B cell (primary cell): Measurements from ENCODE around the gene ANGPTL5. TPM values are rescaled to one million over a fixed set of nuclear protein-coding genes. Genes with fewer than 3 reads are reported as not detected.

Experiments
- ATAC-seq: fragments of 200-7000 bp; cut with Tn5 transposase; one replicate; pipeline ENCODE4 v1.10.0; 2021; ENCODE audit warnings: low read depth, mild to moderate bottlenecking, moderate number of reproducible peaks, moderate library complexity
- CTCF ChIA-PET: fragments of 350-600 bp; sonication (Branson Sonifier 250); formaldehyde crosslinking; loops from one replicate; lab custom pipeline; 2021; ENCODE audit warnings: antibody characterized with exemption, inconsistent platforms; lab: Charles Lee
- POLR2A ChIA-PET: fragments of 350-600 bp; sonication (Branson Sonifier 250); formaldehyde crosslinking; loops from one replicate; lab custom pipeline; 2021; ENCODE audit warnings: antibody characterized with exemption; lab: Charles Lee
- DNase-seq: peaks from one replicate; pipeline ENCODE4 v3.0.0; 2013
- H2AFZ ChIP-seq: 2 replicates; pipeline ENCODE4 v1.6.1; 2012; ENCODE audit warnings: mild to moderate bottlenecking, low read depth, low read length; ENCODE audit not compliant: insufficient read depth, poor library complexity, severe bottlenecking
- H3K27ac ChIP-seq, 2 donors: 1 replicate in 1 of 2; 2 replicates in 1 of 2; pipeline ENCODE4 v1.5.1; 2012 to 2013; ENCODE audit warnings: low read length in 2 of 2, mild to moderate bottlenecking in 2 of 2, moderate library complexity in 1 of 2
- H3K27me3 ChIP-seq, 4 experiments: fragments of 200-600 bp in 1 of 4; sonication (generic) in 1 of 4; replicated peaks in 1 of 4; 1 replicate in 2 of 4; 2 replicates in 2 of 4; pipeline versions ENCODE4 v1.6.1 to v1.7.0; 2013 to 2016; ENCODE audit warnings: low read length in 3 of 4, mild to moderate bottlenecking in 2 of 4, mixed read lengths in 1 of 4, moderate library complexity in 1 of 4; ENCODE audit not compliant: insufficient read depth in 4 of 4, control insufficient read depth in 3 of 4; ENCODE audit errors: control extremely low read depth in 1 of 4
- H3K36me3 ChIP-seq, 2 experiments: replicated peaks in 1 of 2; 1 replicate in 1 of 2; 2 replicates in 1 of 2; pipeline versions ENCODE4 v1.6.1 to v1.7.1; 2013; ENCODE audit warnings: low read length in 1 of 2; ENCODE audit not compliant: insufficient read depth in 2 of 2, control insufficient read depth in 1 of 2; ENCODE audit errors: control extremely low read depth in 1 of 2, extremely low read depth in 1 of 2
- H3K4me1 ChIP-seq, 2 donors: fragments of 200-600 bp in 1 of 2; sonication (generic) in 1 of 2; 1 replicate in 1 of 2; 2 replicates in 1 of 2; pipeline versions ENCODE4 v1.5.1 to v1.6.1; 2013 to 2017; ENCODE audit warnings: low read length in 2 of 2; ENCODE audit not compliant: control insufficient read depth in 2 of 2, insufficient read depth in 2 of 2
- H3K4me2 ChIP-seq: replicated peaks from 2 replicates; pipeline ENCODE3; 2012; ENCODE audit warnings: mild to moderate bottlenecking, low read depth, low read length; ENCODE audit not compliant: poor library complexity, severe bottlenecking
- H3K4me3 ChIP-seq, 5 experiments: fragments of 200-600 bp in 1 of 5; sonication (generic) in 1 of 5; 1 replicate in 3 of 5; 2 replicates in 2 of 5; pipeline versions ENCODE4 v1.5.1 to v1.7.0; 2011 to 2016; ENCODE audit warnings: low read length in 4 of 5, mild to moderate bottlenecking in 4 of 5, low read depth in 2 of 5, control low read depth in 1 of 5, moderate library complexity in 1 of 5; ENCODE audit not compliant: insufficient read depth in 1 of 5; ENCODE audit errors: control extremely low read depth in 1 of 5, extremely low read depth in 1 of 5
- H3K79me2 ChIP-seq: fragments of 200-600 bp; sonication (generic); one replicate; pipeline ENCODE4 v1.6.0; 2016; ENCODE audit warnings: low read length; ENCODE audit not compliant: control insufficient read depth, insufficient read depth
- H3K9ac ChIP-seq: fragments of 200-600 bp; sonication (generic); 2 replicates; pipeline ENCODE4 v1.6.1; 2017; ENCODE audit warnings: mild to moderate bottlenecking, low read length, moderate library complexity
- H3K9me3 ChIP-seq, 3 donors: one replicate each; pipeline versions ENCODE4 v1.6.1 to v1.7.1; 2013; ENCODE audit warnings: low read length in 2 of 3; ENCODE audit not compliant: control insufficient read depth in 2 of 3, insufficient read depth in 1 of 3; ENCODE audit errors: control extremely low read depth in 1 of 3
- H4K20me1 ChIP-seq: 2 replicates; pipeline ENCODE4 v1.6.0; 2012; ENCODE audit warnings: mild to moderate bottlenecking, low read length; ENCODE audit not compliant: insufficient read depth, control insufficient read depth, poor library complexity, severe bottlenecking
- H3K27ac Mint-ChIP-seq: one replicate; pipeline ENCODE4 v1.8.0; 2021; ENCODE audit warnings: mixed read lengths
- H3K27me3 Mint-ChIP-seq: one replicate; pipeline ENCODE4 v1.8.0; 2021; ENCODE audit warnings: mixed read lengths
- H3K4me1 Mint-ChIP-seq: one replicate; pipeline ENCODE4 v1.8.0; 2021; ENCODE audit warnings: mixed read lengths
- H3K4me3 Mint-ChIP-seq: one replicate; pipeline ENCODE4 v1.8.0; 2021; ENCODE audit warnings: mixed read lengths
- H3K9me3 Mint-ChIP-seq: one replicate; pipeline ENCODE4 v1.8.0; 2022; ENCODE audit warnings: mixed read lengths; ENCODE audit not compliant: insufficient read depth
- EZH2 ChIP-seq: IDR thresholded peaks from 2 replicates; pipeline ENCODE4 v1.6.1; 2012; ENCODE audit warnings: borderline replicate concordance, low read depth, mild to moderate bottlenecking, moderate library complexity, low read length; ENCODE audit not compliant: insufficient read depth, poor library complexity, severe bottlenecking
- WGBS: methylation state at CpG from one replicate; pipeline ENCODE4 v1.1.5; 2013; ENCODE audit warnings: missing lambda C conversion rate; ENCODE audit not compliant: insufficient coverage; 5-methylcytosine and 5-hydroxymethylcytosine counted together
- intact Hi-C: fragments of 100-400 bp; cut with micrococcal nuclease; formaldehyde crosslinking; loops from one replicate; pipeline ENCODE4 v1.10.0; 2022
- polyA plus RNA-seq: library from polyadenylated mRNA; depleted of rRNA; stranded (reverse); fragments of >200 nt; gene quantifications from 2 replicates; pipeline ENCODE4 v1.2.3, GENCODE V29; 2012
- total RNA-seq, 2 donors: library from RNA; stranded (reverse); fragments of 120-200 nt in 1 of 2; gene quantifications; 1 replicate in 1 of 2; 2 replicates in 1 of 2; pipeline versions ENCODE4 v1.2.3 to v1.2.4, GENCODE V29; 2013 to 2022
- TF ChIP-seq, protein P1 (sequence below): fragments of 200-600 bp; IDR thresholded peaks from one replicate; pipeline ENCODE4 v1.8.0; 2022; ENCODE audit warnings: antibody characterized with exemption, mild to moderate bottlenecking

The ANGPTL5 gene
- total and polyA plus RNA-seq, 2 donors (not counting 1 experiment from before 2014, with no cell fraction given): not detected

DNA sequence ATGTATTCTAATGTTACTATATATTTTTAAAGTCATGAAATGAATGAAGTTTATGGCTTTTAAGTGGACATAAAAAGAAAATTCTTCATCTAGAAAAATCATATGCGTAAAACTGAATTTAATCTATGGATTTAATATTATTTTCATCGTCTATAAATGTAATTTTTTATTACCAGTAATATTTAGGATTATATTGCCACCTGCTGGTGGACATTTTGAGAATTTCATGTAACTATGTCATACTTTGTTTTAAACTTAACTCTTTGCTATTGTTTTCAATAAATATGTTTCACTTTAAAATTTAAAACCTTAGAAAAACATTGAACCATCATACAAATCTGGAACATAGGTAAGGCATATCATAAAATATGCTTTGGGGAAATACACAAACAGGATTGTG is 68.1 kb downstream of the ANGPTL5 start:
- peaks cover 0 to 4% (median 0%) of the 10 kb centered on the region in 4 experiments for H3K27me3 ChIP-seq
- no peak overlapping the region for H3K27ac ChIP-seq
- Mint-ChIP-seq H3K9me3 (no peaks in the 10 kb centered on the region), H3K4me1 (no peaks in the 10 kb centered on the region), H3K27me3 (peaks cover 8% of the 10 kb centered on the region), H3K4me3 (no peak overlapping the region), H3K27ac (no peak overlapping the region)
- H3K4me2 ChIP-seq: no peak overlapping the region
- H3K9me3 ChIP-seq: no peaks in the 10 kb centered on the region
- ATAC-seq (no peak), DNase-seq (peak; percentile 11)
- no peak overlapping the region for H3K4me3 ChIP-seq
- H4K20me1 ChIP-seq: no peaks in the 10 kb centered on the region
- ChIA-PET POLR2A (no interaction called here), CTCF (interaction anchor here (0.5 to 1.7 kb wide), 3 partner anchors 10 to 391 kb away, joined by 3 to 12 read pairs (median 9); no protein-coding TSS in a partner anchor)
- no peaks in the 10 kb centered on the region for H3K79me2 ChIP-seq
- H2AFZ ChIP-seq: no peak overlapping the region
- H3K9ac ChIP-seq: no peak overlapping the region
- no CpG with 5 or more reads among the region's 2 CpGs for WGBS
- no peaks in the 10 kb centered on the region for H3K4me1 ChIP-seq
- TF ChIP-seq, protein P1, sequence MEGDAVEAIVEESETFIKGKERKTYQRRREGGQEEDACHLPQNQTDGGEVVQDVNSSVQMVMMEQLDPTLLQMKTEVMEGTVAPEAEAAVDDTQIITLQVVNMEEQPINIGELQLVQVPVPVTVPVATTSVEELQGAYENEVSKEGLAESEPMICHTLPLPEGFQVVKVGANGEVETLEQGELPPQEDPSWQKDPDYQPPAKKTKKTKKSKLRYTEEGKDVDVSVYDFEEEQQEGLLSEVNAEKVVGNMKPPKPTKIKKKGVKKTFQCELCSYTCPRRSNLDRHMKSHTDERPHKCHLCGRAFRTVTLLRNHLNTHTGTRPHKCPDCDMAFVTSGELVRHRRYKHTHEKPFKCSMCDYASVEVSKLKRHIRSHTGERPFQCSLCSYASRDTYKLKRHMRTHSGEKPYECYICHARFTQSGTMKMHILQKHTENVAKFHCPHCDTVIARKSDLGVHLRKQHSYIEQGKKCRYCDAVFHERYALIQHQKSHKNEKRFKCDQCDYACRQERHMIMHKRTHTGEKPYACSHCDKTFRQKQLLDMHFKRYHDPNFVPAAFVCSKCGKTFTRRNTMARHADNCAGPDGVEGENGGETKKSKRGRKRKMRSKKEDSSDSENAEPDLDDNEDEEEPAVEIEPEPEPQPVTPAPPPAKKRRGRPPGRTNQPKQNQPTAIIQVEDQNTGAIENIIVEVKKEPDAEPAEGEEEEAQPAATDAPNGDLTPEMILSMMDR: peak; percentile 28
- no peak for TF ChIP-seq EZH2
- H3K36me3 ChIP-seq: no peaks in the 10 kb centered on the region
- intact Hi-C loops: loop anchor here (10.0 kb wide), 1 partner anchor 1273 kb away; no protein-coding TSS in a partner anchor

DNA sequence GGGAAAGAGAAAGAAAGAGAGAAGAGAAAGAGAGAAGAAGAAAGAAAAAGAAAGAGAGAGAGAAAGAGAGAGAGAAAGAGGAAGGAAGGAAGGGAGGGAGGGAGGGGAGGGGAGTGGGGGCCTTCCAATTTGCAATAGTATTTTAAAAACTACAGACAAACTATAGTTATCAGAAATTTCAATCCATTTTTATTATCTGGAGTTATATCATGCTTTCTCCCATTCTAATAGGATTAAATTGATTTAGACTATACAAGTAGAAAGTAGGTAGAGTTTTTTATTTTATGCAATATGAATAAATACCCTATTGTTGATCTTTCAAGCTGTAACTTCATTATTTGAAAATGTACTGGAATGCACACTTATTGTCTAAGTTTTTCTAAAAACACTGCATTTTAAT is 71.7 kb downstream of the ANGPTL5 start:
- no peaks in the 10 kb centered on the region for H3K4me1 Mint-ChIP-seq
- intact Hi-C loops: loop anchor here (10.0 kb wide), 1 partner anchor 1270 kb away; no protein-coding TSS in a partner anchor

More for the DNA sequence above, 71.7 kb downstream of the ANGPTL5 start:
- ChIA-PET POLR2A (no interaction called here), CTCF (interaction anchor here (1.7 kb wide), 1 partner anchor 387 kb away, joined by 5 read pairs; no protein-coding TSS in a partner anchor)
- Histone ChIP-seq H3K4me3 (no peak overlapping the region), H3K36me3 (no peaks in the 10 kb centered on the region), H3K27me3 (no peaks in the 10 kb centered on the region), H3K9ac (no peak overlapping the region), H3K9me3 (no peaks in the 10 kb centered on the region), H3K79me2 (no peaks in the 10 kb centered on the region), H3K4me2 (no peak overlapping the region), H3K4me1 (no peaks in the 10 kb centered on the region), H2AFZ (no peak overlapping the region), H4K20me1 (no peaks in the 10 kb centered on the region), H3K27ac (no peak overlapping the region)
- ATAC-seq (no peak), DNase-seq (no peak)
- Mint-ChIP-seq H3K4me3 (no peak overlapping the region), H3K27ac (no peak overlapping the region), H3K27me3 (peaks cover 5% of the 10 kb centered on the region), H3K9me3 (no peaks in the 10 kb centered on the region)
- TF ChIP-seq, protein P1: no peak
- no peak for TF ChIP-seq EZH2
